HepG2 (cell line): Measurements from ENCODE around the gene SPAAR. TPM values are rescaled to one million over a fixed set of nuclear protein-coding genes. Genes with fewer than 3 reads are reported as not detected.

Experiments used
- ATAC-seq: fragments of 200-7000 bp; cut with Tn5 transposase; 3 replicates; pipeline ENCODE4 v1.9.1; 2020; ENCODE audit warnings: mild to moderate bottlenecking, moderate library complexity
- BruUV-seq: library from RNA; stranded (reverse); fragments of 400-500 nt; replicated peaks from 2 replicates; lab custom pipeline; 2021; lab: Mats Ljungman, UMichigan
- CTCF ChIA-PET: fragments of 300-600 bp; formaldehyde crosslinking; extraction: SDS; loops from one replicate; lab custom pipeline; 2021; ENCODE audit warnings: low total read pairs, inconsistent platforms, low intra/inter-chr PET ratio; lab: Yijun Ruan, JAX
- POLR2A ChIA-PET: fragments of 350-600 bp; sonication (Branson Sonifier 250); formaldehyde crosslinking; loops from one replicate; lab custom pipeline; 2020; ENCODE audit warnings: antibody characterized with exemption, inconsistent platforms; lab: Yijun Ruan, JAX
- DNase-seq: peaks from one replicate; pipeline ENCODE4 v3.0.0-alpha.2; 2015; ENCODE audit warnings: low spot score
- FAIRE-seq: peaks from 3 replicates; lab custom pipeline; 2011; peaks lifted over from hg19 to GRCh38; lab: Jason Lieb, UNC
- H2AFZ ChIP-seq: one replicate; pipeline ENCODE4 v1.6.1; 2011; ENCODE audit warnings: low read length, inconsistent platforms
- H3K27ac ChIP-seq: fragments of 300-600 bp; 3 replicates; pipeline ENCODE4 v1.8.0; 2011; ENCODE audit warnings: mixed run types, mild to moderate bottlenecking, mixed read lengths, low read length, inconsistent platforms; ENCODE audit not compliant: insufficient read depth; ENCODE audit errors: extremely low read length
- H3K27me3 ChIP-seq, 2 experiments: fragments of 200-600 bp in 1 of 2; 2 replicates in 1 of 2; 3 replicates in 1 of 2; pipeline versions ENCODE4 v1.6.0 to v1.8.0; 2011; ENCODE audit warnings: low read length in 2 of 2, mild to moderate bottlenecking in 2 of 2, moderate library complexity in 2 of 2, inconsistent platforms in 1 of 2; ENCODE audit not compliant: insufficient read depth in 2 of 2, control insufficient read depth in 1 of 2
- H3K36me3 ChIP-seq, 2 experiments: fragments of 200-600 bp in 1 of 2; replicated peaks in 1 of 2; 2 replicates in 1 of 2; 3 replicates in 1 of 2; pipeline versions ENCODE4 v1.5.1 to v1.8.0; 2011; ENCODE audit warnings: low read length in 2 of 2, inconsistent platforms in 1 of 2; ENCODE audit not compliant: insufficient read depth in 2 of 2, control insufficient read depth in 1 of 2
- H3K4me1 ChIP-seq: 2 replicates; pipeline ENCODE4 v1.5.1; 2012; ENCODE audit warnings: low read length, inconsistent platforms; ENCODE audit not compliant: insufficient read depth
- H3K4me2 ChIP-seq: 2 replicates; pipeline ENCODE4 v1.6.0; 2011; ENCODE audit warnings: low read depth, low read length, inconsistent platforms
- H3K4me3 ChIP-seq, 3 experiments: fragments of 200-600 bp in 1 of 3; sonication (generic), shearing (Covaris generic) in 1 of 3; replicated peaks in 1 of 3; 2 replicates each; pipeline ENCODE4 v1.5.1; 2011 to 2016; ENCODE audit warnings: low read length in 3 of 3, inconsistent platforms in 2 of 3, low read depth in 2 of 3, mild to moderate bottlenecking in 2 of 3, control low read depth in 1 of 3, mixed read lengths in 1 of 3; ENCODE audit not compliant: insufficient read depth in 1 of 3
- H3K79me2 ChIP-seq: one replicate; pipeline ENCODE4 v1.6.1; 2011; ENCODE audit warnings: low read length, inconsistent platforms; ENCODE audit not compliant: insufficient read depth
- H3K9ac ChIP-seq: 2 replicates; pipeline ENCODE4 v1.6.0; 2011; ENCODE audit warnings: mild to moderate bottlenecking, low read depth, low read length, inconsistent platforms; ENCODE audit not compliant: insufficient read depth
- H3K9me3 ChIP-seq: 2 replicates; pipeline ENCODE4 v1.5.1; 2012; ENCODE audit warnings: mild to moderate bottlenecking, low read length
- H4K20me1 ChIP-seq: 2 replicates; pipeline ENCODE4 v1.6.0; 2011; ENCODE audit warnings: inconsistent platforms, mild to moderate bottlenecking, low read length, moderate library complexity; ENCODE audit not compliant: insufficient read depth
- BCL6 ChIP-seq: IDR thresholded peaks from 2 replicates; pipeline ENCODE4 v1.6.1; 2016; ENCODE audit warnings: missing genetic modification reagents, missing compliant biosample characterization
- HNF4A ChIP-seq: sonication (generic); formaldehyde crosslinking; IDR thresholded peaks from 2 replicates; pipeline ENCODE4 v1.4.0; 2020; ENCODE audit warnings: missing genetic modification reagents
- REL ChIP-seq: sonication (generic); formaldehyde crosslinking; conservative IDR thresholded peaks from 2 replicates; pipeline ENCODE4 v1.8.0; 2022; ENCODE audit warnings: mild to moderate bottlenecking, missing genetic modification reagents, moderate library complexity
- WGBS: methylation state at CpG from one replicate; pipeline ENCODE4 v1.1.6; 2017; ENCODE audit warnings: low lambda C conversion rate; 5-methylcytosine and 5-hydroxymethylcytosine counted together
- in situ Hi-C: cut with HindIII; loops from 2 replicates; pipeline ENCODE4 v1.10.0; 2017; ENCODE audit warnings: low pct_unique_long_range_greater_than_20kb; ENCODE audit not compliant: extremely low pct_ligation_motif_present
- intact Hi-C: fragments of 100-400 bp; cut with micrococcal nuclease; formaldehyde crosslinking; loops from one replicate; pipeline ENCODE4 v1.10.0; 2022; ENCODE audit not compliant: unreplicated experiment
- polyA plus RNA-seq, 8 experiments: library from polyadenylated mRNA; depleted of rRNA in 3 of 8; stranded (reverse) in 7 of 8; unstranded in 1 of 8; fragments of >200 nt; fragmentation: Illumina TruSeq in 4 of 8; extraction: Trizol in 4 of 8; gene quantifications; 2 replicates each; pipeline versions ENCODE4 v1.2.1 to v1.2.3, GENCODE V29; 2011 to 2016; ENCODE audit warnings: low read depth in 4 of 8, missing spikeins in 1 of 8, mixed read lengths in 1 of 8; ENCODE audit not compliant: insufficient read depth in 1 of 8
- total RNA-seq, 5 experiments: library from RNA; depleted of rRNA; stranded (reverse); fragments of >200 nt; fragmentation: Illumina TruSeq; extraction: Trizol; gene quantifications; 2 replicates each; pipeline ENCODE4 v1.2.3, GENCODE V29; 2016; ENCODE audit warnings: low read depth in 1 of 5
- TF ChIP-seq, protein P1 (sequence below): sonication (generic); formaldehyde crosslinking; IDR thresholded peaks from 2 replicates; pipeline ENCODE4 v1.5.0; 2020; ENCODE audit warnings: mild to moderate bottlenecking, missing genetic modification reagents, borderline replicate concordance

SPAAR gene
- total and polyA plus RNA-seq, 2 of the 13 experiments (the other 11 are each of a cell fraction or from before 2014, with no cell fraction given) = 0.07 TPM; not detected in 1

DNA sequence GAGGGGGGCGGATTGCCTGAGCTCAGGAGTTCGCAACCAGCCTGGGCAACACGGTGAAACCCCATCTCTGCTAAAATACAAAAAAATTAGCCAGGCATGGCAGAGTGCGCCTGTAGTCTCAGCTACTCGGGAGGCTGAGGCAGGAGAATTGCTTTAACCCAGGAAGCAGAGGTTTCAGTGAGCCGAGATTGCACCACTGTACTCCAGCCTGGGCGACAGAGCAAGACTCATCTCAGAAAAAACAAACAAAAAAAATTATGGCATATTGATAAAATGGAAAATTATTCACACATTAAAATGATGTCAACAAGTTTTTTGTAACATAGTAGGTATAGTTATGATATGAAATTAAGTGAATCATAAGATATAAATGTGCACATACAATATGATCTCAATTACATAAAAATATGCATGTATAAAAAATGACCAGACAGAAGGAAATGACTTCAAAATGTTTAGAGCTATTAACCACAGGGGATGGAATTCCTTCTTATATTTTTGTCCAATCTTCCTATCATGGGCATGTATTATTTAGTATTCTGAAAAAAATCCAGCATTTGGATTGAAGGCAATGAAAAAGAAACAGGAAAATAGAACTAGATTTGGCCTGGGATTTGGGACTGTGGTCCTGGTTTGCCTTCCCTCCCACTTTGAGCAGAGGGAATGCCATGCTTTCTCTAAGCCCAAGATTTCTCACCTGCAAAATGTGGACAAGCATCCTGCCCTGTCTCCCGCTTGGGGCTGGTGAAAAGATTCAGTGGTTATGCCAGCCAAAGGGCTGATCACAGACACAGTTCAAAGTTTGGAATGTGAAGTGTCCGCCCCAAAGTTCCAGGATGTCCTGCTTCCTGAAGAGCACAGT, 19.5 kb downstream of the SPAAR start:
- Histone ChIP-seq H3K4me3 (no peak overlapping the region), H3K27me3 (no peaks in the 10 kb centered on the region), H3K9me3 (no peaks in the 10 kb centered on the region), H3K27ac (no peak overlapping the region), H3K36me3 (no peaks in the 10 kb centered on the region), H3K9ac (no peak overlapping the region), H3K4me2 (no peak overlapping the region), H3K4me1 (peaks cover 8% of the 10 kb centered on the region), H3K79me2 (no peaks in the 10 kb centered on the region), H2AFZ (no peak overlapping the region), H4K20me1 (no peaks in the 10 kb centered on the region)
- in situ Hi-C loops (no loop called here), intact Hi-C loops (loop anchor here (2.0 kb wide), 1 partner anchor 14 kb away; no protein-coding TSS in a partner anchor)
- FAIRE-seq = no peak
- DNase-seq = no peak
- ChIA-PET CTCF (no interaction called here), POLR2A (no interaction called here)
- no peak for ATAC-seq
- TF ChIP-seq, protein P1, sequence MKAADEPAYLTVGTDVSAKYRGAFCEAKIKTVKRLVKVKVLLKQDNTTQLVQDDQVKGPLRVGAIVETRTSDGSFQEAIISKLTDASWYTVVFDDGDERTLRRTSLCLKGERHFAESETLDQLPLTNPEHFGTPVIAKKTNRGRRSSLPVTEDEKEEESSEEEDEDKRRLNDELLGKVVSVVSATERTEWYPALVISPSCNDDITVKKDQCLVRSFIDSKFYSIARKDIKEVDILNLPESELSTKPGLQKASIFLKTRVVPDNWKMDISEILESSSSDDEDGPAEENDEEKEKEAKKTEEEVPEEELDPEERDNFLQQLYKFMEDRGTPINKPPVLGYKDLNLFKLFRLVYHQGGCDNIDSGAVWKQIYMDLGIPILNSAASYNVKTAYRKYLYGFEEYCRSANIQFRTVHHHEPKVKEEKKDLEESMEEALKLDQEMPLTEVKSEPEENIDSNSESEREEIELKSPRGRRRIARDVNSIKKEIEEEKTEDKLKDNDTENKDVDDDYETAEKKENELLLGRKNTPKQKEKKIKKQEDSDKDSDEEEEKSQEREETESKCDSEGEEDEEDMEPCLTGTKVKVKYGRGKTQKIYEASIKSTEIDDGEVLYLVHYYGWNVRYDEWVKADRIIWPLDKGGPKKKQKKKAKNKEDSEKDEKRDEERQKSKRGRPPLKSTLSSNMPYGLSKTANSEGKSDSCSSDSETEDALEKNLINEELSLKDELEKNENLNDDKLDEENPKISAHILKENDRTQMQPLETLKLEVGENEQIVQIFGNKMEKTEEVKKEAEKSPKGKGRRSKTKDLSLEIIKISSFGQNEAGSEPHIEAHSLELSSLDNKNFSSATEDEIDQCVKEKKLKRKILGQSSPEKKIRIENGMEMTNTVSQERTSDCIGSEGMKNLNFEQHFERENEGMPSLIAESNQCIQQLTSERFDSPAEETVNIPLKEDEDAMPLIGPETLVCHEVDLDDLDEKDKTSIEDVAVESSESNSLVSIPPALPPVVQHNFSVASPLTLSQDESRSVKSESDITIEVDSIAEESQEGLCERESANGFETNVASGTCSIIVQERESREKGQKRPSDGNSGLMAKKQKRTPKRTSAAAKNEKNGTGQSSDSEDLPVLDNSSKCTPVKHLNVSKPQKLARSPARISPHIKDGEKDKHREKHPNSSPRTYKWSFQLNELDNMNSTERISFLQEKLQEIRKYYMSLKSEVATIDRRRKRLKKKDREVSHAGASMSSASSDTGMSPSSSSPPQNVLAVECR (CRISPR knock-in tag) = no peak
- peak; percentile 30; the same call in 1 of the 2 replicates for TF ChIP-seq BCL6 (CRISPR knock-in tag)
- no peak for TF ChIP-seq REL (CRISPR knock-in tag)
- TF ChIP-seq HNF4A (CRISPR knock-in tag) = 0 out of 2 replicates have a peak, but pooled peaks have one; percentile 18
- BruUV-seq = no TSS peak
- 57% methylated on average over 7 of the region's 9 CpGs for WGBS
